NCI-H510A treated with DMSO at 0.1 percent for 48 hours (cell line): ENCODE measurements around the gene TELO2.

Experiments used
- DNase-seq: peaks from one replicate; lab custom pipeline; 2025; lab: John Stamatoyannopoulos, UW

TELO2 gene

GRCh38 chr16:1498899-1499676, 5.9 kb downstream of the TELO2 start:
- no peak for DNase-seq

- no peak for DNase-seq
Measured at GRCh38 chr16:1499756-1500464, 6.8 kb downstream of the TELO2 start.

DNA sequence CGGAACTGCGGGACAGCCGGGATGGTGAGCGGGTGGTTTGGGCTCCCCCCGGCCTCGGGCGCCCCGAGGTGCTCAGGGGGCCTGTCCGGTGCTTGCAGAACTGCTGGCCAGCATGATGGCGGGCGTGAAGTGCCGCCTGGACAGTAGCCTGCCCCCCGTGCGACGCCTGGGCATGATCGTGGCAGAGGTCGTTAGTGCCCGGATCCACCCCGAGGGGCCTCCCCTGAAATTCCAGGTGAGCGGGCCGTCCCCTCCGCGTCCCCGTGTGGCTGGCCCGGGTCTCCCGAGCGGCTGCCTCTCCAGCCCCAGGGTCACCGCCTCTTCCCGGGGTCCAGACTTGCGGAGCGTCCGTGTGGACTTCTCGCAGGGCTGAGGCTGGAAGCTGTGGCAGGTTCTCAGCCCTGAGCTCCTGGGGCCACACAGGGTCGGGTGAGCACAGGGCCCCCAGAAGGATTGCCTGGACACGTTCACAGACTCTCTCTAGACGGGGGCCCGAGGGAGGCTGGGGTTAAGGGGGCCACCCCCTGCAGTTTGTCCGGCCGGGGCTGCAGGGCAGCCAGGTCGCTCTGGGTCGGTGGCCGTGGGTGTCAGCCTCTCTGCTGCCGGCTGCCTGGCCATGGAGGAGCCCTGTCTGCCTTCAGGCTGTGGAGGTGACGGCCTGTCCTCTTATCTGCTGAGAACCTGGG, 7.4 kb downstream of the TELO2 start:
- no peak for DNase-seq

DNA sequence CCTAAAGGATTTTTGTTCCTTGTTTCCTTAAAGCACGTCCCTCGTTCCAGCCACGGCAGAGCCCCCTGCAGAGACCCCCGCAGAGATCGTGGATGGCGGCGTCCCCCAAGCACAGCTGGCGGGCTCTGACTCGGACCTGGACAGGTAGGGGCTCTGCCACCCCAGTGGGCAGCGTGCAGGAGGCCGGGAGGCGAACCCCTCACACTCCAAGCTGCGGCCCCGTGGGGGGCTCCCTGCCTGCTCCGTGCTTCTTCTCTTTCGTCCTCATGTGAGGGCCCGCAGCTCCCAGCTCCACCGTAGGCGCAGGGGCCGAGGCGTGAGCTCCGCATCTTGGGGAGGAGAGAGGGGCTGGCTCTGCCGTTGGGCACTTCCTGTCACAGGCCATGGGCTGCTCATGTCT, 8.5 kb downstream of the TELO2 start:
- DNase-seq = no peak

GRCh38 chr16:1502092-1503004, 9.2 kb downstream of the TELO2 start:
- no peak for DNase-seq

- no peak for DNase-seq
Measured at GRCh38 chr16:1503110-1503955, 10.2 kb downstream of the TELO2 start.

DNA sequence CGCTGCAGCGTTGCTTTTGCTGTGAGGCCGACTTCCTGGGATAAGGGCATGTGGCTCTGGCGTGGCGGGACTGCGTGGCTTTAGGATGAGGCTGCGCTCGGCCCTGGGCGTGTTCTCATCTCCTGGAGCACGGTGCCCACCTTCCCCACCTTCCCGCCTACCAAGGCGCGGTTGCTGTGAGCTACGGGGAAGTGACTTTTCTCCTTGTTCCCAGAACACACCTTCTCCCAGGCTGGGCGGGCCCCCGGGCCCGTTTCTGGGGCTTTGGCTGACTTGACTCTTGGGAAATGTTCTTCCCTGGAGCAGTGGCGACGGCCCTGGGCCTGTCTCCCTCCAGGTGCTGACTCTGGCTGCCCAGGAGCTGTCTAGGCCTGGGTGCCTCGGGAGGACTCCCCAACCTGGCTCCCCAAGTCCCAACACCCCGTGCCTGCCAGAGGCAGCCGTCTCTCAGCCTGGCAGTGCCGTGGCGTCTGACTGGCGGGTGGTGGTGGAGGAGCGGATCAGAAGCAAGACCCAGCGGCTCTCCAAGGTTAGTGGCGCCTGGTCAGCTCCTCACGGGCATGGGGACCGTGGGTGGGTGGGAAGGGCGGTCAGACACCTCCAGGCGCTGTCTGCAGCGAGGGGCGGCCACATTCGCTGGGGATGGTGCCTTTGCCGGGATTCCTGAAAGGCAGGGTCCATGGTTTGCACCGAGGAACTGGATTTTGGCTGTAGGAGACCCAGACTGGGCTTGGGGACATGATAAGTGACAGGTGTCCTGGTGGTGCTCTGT, 12.1 kb downstream of the TELO2 start:
- no peak for DNase-seq

GRCh38 chr16:1505912-1506311, 12.8 kb downstream of the TELO2 start:
- no peak for DNase-seq

GRCh38 chr16:1506494-1507213, 13.5 kb downstream of the TELO2 start:
- DNase-seq = no peak

GRCh38 chr16:1508494-1509187, 15.5 kb downstream of the TELO2 start:
- DNase-seq = no peak

DNA sequence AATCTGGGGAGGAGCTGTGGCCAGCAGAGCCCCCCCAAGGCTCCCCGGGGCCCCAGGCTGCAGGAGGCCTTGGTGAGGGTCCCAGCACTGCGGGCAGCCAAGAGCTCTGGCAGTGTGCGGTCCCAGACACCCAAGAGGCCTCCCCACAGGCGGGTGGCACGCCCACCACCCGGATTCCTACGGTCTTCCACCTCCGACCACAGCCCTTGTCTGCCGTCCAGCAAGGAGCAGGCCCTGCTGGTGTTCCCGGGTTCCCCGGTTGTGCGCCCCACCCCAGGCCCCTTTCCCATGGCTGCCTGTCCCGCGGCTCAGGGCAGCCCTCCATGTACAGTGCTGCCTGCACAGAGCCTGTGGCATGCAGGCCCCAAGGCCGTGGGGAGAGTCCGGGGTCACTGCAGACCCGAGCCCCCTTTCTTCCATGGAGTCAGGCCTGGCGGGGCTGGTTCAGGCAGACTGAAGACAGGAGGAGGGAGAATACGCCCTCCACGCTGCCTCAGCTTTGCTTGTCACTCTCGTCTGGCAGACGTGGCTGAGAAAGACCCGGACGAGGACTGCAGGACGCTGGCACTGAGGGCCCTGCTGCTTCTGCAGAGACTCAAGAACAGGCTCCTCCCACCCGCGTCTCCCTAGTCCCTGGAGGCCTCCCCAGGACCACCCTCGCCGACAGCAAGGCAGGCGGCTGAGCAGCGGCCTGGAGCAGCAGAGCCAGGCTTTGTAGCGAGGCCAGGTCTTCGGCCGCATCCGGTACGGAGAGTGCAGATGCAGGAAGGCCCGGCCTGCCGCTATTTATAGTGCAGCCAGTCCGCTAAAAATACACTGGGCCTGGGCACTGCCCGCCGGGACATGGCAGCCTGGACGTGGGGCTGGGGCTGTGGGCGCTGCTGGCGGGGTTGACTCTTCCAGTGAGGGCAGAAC, 16.4 kb downstream of the TELO2 start:
- no peak for DNase-seq

GRCh38 chr16:1510272-1510671, 17.1 kb downstream of the TELO2 start:
- no peak for DNase-seq

DNA sequence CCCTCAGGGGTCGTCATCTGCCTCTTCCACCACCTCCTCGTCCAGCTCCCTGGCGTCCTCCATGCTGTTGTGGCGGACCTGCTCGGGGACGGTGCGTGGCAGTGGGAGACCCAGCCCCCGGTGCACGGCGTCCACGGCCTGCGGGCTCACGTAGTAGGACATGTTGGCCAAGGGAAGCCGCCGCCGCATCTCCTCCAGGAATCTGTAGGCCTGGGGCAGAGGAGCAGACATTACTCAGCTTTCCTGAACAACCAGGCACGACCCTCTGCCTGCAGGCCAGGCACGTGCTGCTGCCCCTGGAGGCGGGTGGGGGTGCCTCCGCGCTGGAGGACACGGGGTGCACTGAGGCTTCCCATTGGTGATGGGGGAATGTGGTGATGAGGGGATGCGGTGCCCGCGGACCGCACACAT, 17.8 kb downstream of the TELO2 start:
- DNase-seq = no peak

- DNase-seq = no peak
Measured at GRCh38 chr16:1511662-1512569, 18.8 kb downstream of the TELO2 start.

DNA sequence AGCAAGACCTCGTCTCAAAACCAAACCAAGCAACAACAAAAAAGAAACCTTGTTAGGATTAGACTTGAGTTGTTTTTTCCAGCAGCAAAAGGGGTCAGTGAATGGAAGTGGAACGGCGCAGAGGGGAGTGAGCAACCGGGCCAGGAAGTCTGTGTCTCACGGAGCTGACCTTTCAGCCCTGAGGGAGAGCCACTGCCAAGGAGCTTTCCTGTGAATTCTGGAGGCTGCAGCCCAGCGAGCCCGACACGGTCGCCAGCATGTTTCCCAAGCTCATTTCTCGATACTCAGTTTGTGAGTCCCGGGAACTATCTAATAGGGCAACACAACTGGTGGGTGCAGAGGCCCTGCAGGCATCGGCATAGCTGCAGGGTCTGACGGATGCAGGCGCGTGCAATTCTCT, 19.6 kb downstream of the TELO2 start:
- DNase-seq = no peak

DNA sequence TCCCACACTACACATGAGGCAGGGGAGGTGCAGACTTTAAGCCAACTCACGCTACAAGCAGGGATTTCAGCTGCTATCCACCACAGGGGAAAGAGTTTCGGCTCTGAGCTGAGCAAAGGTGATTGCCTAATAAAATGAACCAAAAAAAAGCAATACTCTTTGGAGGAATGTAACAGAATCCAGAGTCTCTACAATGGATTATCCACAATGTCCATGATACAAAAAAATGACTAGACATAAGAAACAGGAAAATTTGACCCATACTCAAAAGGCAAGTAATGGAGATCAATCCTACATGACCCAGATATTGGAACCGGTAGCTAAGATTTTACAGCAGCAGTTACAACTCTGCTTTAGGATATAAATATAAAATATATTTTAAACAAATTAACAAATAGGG, 21.3 kb downstream of the TELO2 start:
- DNase-seq = no peak

GRCh38 chr16:1518626-1519135, 25.5 kb downstream of the TELO2 start:
- DNase-seq = no peak
